Embryonic facial prominence (tissue), 1 donor: Measurements from ENCODE around the gene STAP2.
A peak's percentile ranks its signal among the peaks of the same experiment; 100 is the strongest.
"Not testable (repeated sequence)": the region's sequence is repeated elsewhere in the genome, so short reads cannot be mapped to it uniquely, and the experiment has no call there.

Experiments
- DNase-seq: peaks from one replicate; pipeline ENCODE4 v3.0.0-alpha.2; 2016; ENCODE audit errors: extremely low spot score

STAP2 gene

GRCh38 chr19:4357921-4358326 lies 19.3 kb upstream of the STAP2 start:
- no peak for DNase-seq

GRCh38 chr19:4357095-4357797 lies 18.6 kb upstream of the STAP2 start:
- no peak for DNase-seq

GRCh38 chr19:4354897-4355296 lies 16.3 kb upstream of the STAP2 start:
- DNase-seq: no peak

- no peak for DNase-seq
Observed at GRCh38 chr19:4354282-4354681, 15.7 kb upstream of the STAP2 start.

GRCh38 chr19:4352701-4353121 lies 14.1 kb upstream of the STAP2 start:
- no peak for DNase-seq

- no peak for DNase-seq
Observed at GRCh38 chr19:4350726-4351125, 12.1 kb upstream of the STAP2 start.

- DNase-seq: no peak
Observed at GRCh38 chr19:4350111-4350510, 11.5 kb upstream of the STAP2 start.

GRCh38 chr19:4349225-4349624 lies 10.6 kb upstream of the STAP2 start:
- not testable (repeated sequence) for DNase-seq

- DNase-seq: no peak
Observed at GRCh38 chr19:4347521-4347920, 8.9 kb upstream of the STAP2 start.

- DNase-seq: no peak
Observed at GRCh38 chr19:4346020-4346383, 7.4 kb upstream of the STAP2 start.

GRCh38 chr19:4345342-4346019 lies 6.9 kb upstream of the STAP2 start:
- no peak for DNase-seq

- DNase-seq: peak; percentile 61
Observed at GRCh38 chr19:4343370-4344307, 5.0 kb upstream of the STAP2 start, which contains the start of gene MPND. MPND (plus strand) TSS chr19:4343562; CDS start chr19:4343594, 32 bp downstream.

GRCh38 chr19:4342615-4343369 lies 4.2 kb upstream of the STAP2 start:
- DNase-seq: peak; percentile 100

- DNase-seq: no peak
Observed at GRCh38 chr19:4342314-4342614, 3.6 kb upstream of the STAP2 start.

- DNase-seq: no peak
Observed at GRCh38 chr19:4337906-4338440, 654 bp downstream of the STAP2 start.

- no peak for DNase-seq
Observed at GRCh38 chr19:4334929-4335570, 3.6 kb downstream of the STAP2 start.

- DNase-seq: no peak
Observed at GRCh38 chr19:4329858-4330257, 8.8 kb downstream of the STAP2 start.

- not testable (repeated sequence) for DNase-seq
Observed at GRCh38 chr19:4328991-4329681, 9.5 kb downstream of the STAP2 start.

GRCh38 chr19:4328243-4328990 lies 10.2 kb downstream of the STAP2 start:
- DNase-seq: peak; percentile 97

GRCh38 chr19:4327877-4328242 lies 10.8 kb downstream of the STAP2 start:
- DNase-seq: no peak
